HepG2 (cell line): ENCODE measurements around the gene ECPAS. TPM values are rescaled to one million over a fixed set of nuclear protein-coding genes. Genes with fewer than 3 reads are reported as not detected.

Experiments
- AGO1 ChIP-seq: fragments of 200-400 bp; formaldehyde crosslinking; IDR thresholded peaks from 2 replicates; pipeline ENCODE4 v1.6.1; 2017; ENCODE audit warnings: mild to moderate bottlenecking, low read depth, low read length, moderate library complexity; ENCODE audit not compliant: poor library complexity, severe bottlenecking
- AGO2 ChIP-seq: fragments of 200-400 bp; formaldehyde crosslinking; optimal IDR thresholded peaks from 2 replicates; pipeline ENCODE3; 2017; ENCODE audit warnings: mild to moderate bottlenecking, low read depth, low read length, moderate library complexity
- ATF7-NPFF ChIP-seq: sonication (generic); formaldehyde crosslinking; IDR thresholded peaks from 2 replicates; pipeline ENCODE4 v1.8.1; 2023; ENCODE audit warnings: mild to moderate bottlenecking, low read depth, missing genetic modification reagents, moderate library complexity
- CBX5 ChIP-seq: sonication (generic); formaldehyde crosslinking; IDR thresholded peaks from 2 replicates; pipeline ENCODE4 v1.4.0; 2020; ENCODE audit warnings: missing genetic modification reagents, borderline replicate concordance
- HNRNPK ChIP-seq: fragments of 200-400 bp; formaldehyde crosslinking; IDR thresholded peaks from 2 replicates; pipeline ENCODE4 v1.6.1; 2018; ENCODE audit warnings: low read length, low read depth, moderate library complexity, mild to moderate bottlenecking; ENCODE audit not compliant: poor library complexity, severe bottlenecking
- KAT8 ChIP-seq: IDR thresholded peaks from 2 replicates; pipeline ENCODE4 v1.6.1; 2016; ENCODE audit warnings: missing genetic modification reagents, missing compliant biosample characterization
- KDM1A ChIP-seq: IDR thresholded peaks from 2 replicates; pipeline ENCODE4 v1.6.1; 2016; ENCODE audit warnings: missing compliant biosample characterization
- KMT2B ChIP-seq: IDR thresholded peaks from 2 replicates; pipeline ENCODE4 v1.6.1; 2016; ENCODE audit warnings: missing genetic modification reagents, missing compliant biosample characterization
- NRL ChIP-seq: sonication (generic); formaldehyde crosslinking; IDR thresholded peaks from 2 replicates; pipeline ENCODE4 v1.5.0; 2020; ENCODE audit warnings: missing genetic modification reagents, mild to moderate bottlenecking, moderate library complexity, borderline replicate concordance
- RBFOX2 ChIP-seq: fragments of 200-400 bp; formaldehyde crosslinking; IDR thresholded peaks from 2 replicates; pipeline ENCODE4 v1.6.1; 2017; ENCODE audit warnings: low read depth, mild to moderate bottlenecking, low read length
- RBM39 ChIP-seq: fragments of 200-400 bp; formaldehyde crosslinking; IDR thresholded peaks from one replicate; pipeline ENCODE4 v1.6.1; 2018; ENCODE audit warnings: antibody characterized with exemption, mild to moderate bottlenecking, low read depth, low read length; ENCODE audit not compliant: poor library complexity, severe bottlenecking
- RORA ChIP-seq: sonication (generic); formaldehyde crosslinking; IDR thresholded peaks from 2 replicates; pipeline ENCODE4 v1.5.0; 2020; ENCODE audit warnings: mild to moderate bottlenecking, missing genetic modification reagents, moderate library complexity
- SP140L ChIP-seq: sonication (generic); formaldehyde crosslinking; IDR thresholded peaks from 2 replicates; pipeline ENCODE4 v1.4.0; 2020; ENCODE audit warnings: missing genetic modification reagents, borderline replicate concordance
- ZNF331 ChIP-seq: sonication (generic); formaldehyde crosslinking; IDR thresholded peaks from 2 replicates; pipeline ENCODE4 v1.4.0; 2020; ENCODE audit warnings: missing genetic modification reagents
- ZNF354B ChIP-seq: sonication (generic); formaldehyde crosslinking; IDR thresholded peaks from 2 replicates; pipeline ENCODE4 v1.8.0; 2022; ENCODE audit warnings: mild to moderate bottlenecking, missing genetic modification reagents
- ZNF383 ChIP-seq: sonication (generic); formaldehyde crosslinking; IDR thresholded peaks from 2 replicates; pipeline ENCODE4 v1.4.0; 2020; ENCODE audit warnings: missing genetic modification reagents, mild to moderate bottlenecking, borderline replicate concordance
- ZNF44 ChIP-seq: sonication (generic); formaldehyde crosslinking; IDR thresholded peaks from 2 replicates; pipeline ENCODE4 v1.5.1; 2020; ENCODE audit warnings: mild to moderate bottlenecking, missing genetic modification reagents
- ZNF446 ChIP-seq: sonication (generic); formaldehyde crosslinking; IDR thresholded peaks from 2 replicates; pipeline ENCODE4 v1.5.0; 2020; ENCODE audit warnings: mild to moderate bottlenecking, missing genetic modification reagents
- ZNF484 ChIP-seq: sonication (generic); formaldehyde crosslinking; IDR thresholded peaks from 2 replicates; pipeline ENCODE4 v1.5.1; 2020; ENCODE audit warnings: mild to moderate bottlenecking, low read depth, missing genetic modification reagents, borderline replicate concordance
- ZSCAN12 ChIP-seq: sonication (generic); formaldehyde crosslinking; IDR thresholded peaks from 2 replicates; pipeline ENCODE4 v1.9.0; 2021; ENCODE audit warnings: mild to moderate bottlenecking, missing genetic modification reagents
- ZSCAN20 ChIP-seq: sonication (generic); formaldehyde crosslinking; IDR thresholded peaks from 2 replicates; pipeline ENCODE4 v1.4.0; 2020; ENCODE audit warnings: missing genetic modification reagents, mild to moderate bottlenecking, borderline replicate concordance
- polyA plus RNA-seq, 8 experiments: library from polyadenylated mRNA; depleted of rRNA in 3 of 8; stranded (reverse) in 7 of 8; unstranded in 1 of 8; fragments of >200 nt; fragmentation: Illumina TruSeq in 4 of 8; extraction: Trizol in 4 of 8; gene quantifications; 2 replicates each; pipeline versions ENCODE4 v1.2.1 to v1.2.3, GENCODE V29; 2011 to 2016; ENCODE audit warnings: low read depth in 4 of 8, missing spikeins in 1 of 8, mixed read lengths in 1 of 8; ENCODE audit not compliant: insufficient read depth in 1 of 8
- total RNA-seq, 5 experiments: library from RNA; depleted of rRNA; stranded (reverse); fragments of >200 nt; fragmentation: Illumina TruSeq; extraction: Trizol; gene quantifications; 2 replicates each; pipeline ENCODE4 v1.2.3, GENCODE V29; 2016; ENCODE audit warnings: low read depth in 1 of 5
- TF ChIP-seq, protein P1 (sequence below): sonication (generic); formaldehyde crosslinking; IDR thresholded peaks from 2 replicates; pipeline ENCODE4 v1.8.1; 2023; ENCODE audit warnings: mild to moderate bottlenecking, moderate library complexity, missing genetic modification reagents
- TF ChIP-seq, protein P2 (sequence below): sonication (generic); formaldehyde crosslinking; IDR thresholded peaks from 2 replicates; pipeline ENCODE4 v1.4.0; 2020; ENCODE audit warnings: missing genetic modification reagents

The ECPAS gene
- total and polyA plus RNA-seq, 2 of the 13 experiments (the other 11 are each of a cell fraction or from before 2014, with no cell fraction given) = 35.3 to 58.0 TPM

DNA sequence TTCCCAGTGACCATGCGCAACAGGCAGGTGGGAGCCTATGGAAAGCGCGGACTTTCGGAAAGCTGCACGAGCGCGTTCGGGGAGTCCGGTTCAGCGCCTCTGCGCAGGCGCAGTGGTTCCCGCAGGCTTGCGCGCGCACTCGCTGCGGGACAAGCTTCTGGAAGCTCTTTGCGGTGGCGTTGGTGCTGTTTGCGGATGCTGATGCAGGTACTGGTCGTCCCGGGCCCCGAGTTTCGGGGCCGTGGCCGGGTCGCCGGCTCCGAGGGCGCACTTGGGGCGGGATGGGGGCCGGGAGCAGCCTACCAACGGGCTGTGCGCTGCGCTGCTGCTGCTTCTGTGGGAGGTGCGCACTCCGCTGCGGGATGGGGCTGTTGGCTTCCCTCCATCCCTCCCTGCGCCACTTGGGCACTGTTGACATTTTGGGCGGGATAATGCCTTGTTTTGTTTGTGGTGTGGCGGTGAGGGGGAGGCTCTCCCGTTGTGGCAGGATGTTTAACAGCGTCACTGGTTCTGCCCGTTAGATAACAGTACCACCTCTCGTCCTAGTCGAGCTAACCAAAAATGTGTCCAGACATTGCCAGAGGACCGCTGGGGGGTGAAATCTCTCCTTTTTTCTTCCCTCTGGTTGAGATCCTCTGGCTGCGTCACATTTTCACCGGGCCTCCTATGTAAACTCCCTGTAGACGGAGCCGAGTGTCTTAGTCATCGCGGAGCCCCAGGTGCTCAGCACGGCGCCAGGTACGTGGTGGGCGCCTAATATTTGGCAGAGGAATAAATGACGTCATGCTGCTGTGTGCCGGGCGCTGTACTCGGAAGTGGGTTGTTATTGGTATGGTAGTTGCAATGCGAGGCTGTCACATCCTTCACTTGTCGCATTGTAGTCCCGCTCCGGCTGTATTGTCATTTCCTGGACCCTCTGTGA lies 41.1 kb upstream of the ECPAS start, which contains the start of gene ZNF483 (continued):
- TF ChIP-seq CBX5 (CRISPR knock-in tag) = no peak
- TF ChIP-seq ZNF383 (CRISPR knock-in tag) = no peak
- TF ChIP-seq, protein P1, sequence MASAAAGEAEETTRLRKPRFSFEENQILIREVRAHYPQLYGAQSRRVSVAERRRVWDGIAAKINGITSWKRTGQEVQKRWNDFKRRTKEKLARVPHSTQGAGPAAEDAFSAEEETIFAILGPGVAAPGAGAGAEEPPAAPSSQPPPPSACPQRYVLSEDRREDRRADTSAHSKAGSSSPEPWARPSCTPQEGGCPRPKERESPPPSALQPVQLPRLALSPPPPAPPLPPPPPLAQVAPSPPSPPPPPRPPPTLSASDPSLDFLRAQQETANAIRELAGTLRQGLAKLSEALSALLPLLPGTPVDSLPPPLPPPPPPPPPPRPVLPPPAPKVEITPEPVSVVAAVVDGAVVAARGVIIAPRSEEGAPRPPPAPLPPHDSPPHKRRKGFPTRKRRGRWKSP (CRISPR knock-in tag) = peak; percentile 99
- TF ChIP-seq ZNF484 (CRISPR knock-in tag) = 0 out of 2 replicates have a peak, but pooled peaks have one; percentile 43
- 0 out of 2 replicates have a peak, but pooled peaks have one; percentile 30 for TF ChIP-seq ATF7-NPFF
- no peak for TF ChIP-seq ZNF331
- TF ChIP-seq, protein P2, sequence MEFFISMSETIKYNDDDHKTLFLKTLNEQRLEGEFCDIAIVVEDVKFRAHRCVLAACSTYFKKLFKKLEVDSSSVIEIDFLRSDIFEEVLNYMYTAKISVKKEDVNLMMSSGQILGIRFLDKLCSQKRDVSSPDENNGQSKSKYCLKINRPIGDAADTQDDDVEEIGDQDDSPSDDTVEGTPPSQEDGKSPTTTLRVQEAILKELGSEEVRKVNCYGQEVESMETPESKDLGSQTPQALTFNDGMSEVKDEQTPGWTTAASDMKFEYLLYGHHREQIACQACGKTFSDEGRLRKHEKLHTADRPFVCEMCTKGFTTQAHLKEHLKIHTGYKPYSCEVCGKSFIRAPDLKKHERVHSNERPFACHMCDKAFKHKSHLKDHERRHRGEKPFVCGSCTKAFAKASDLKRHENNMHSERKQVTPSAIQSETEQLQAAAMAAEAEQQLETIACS = peak; percentile 77
- TF ChIP-seq KMT2B (CRISPR knock-in tag) = peak; percentile 56; the same call in 1 of the 2 replicates
- TF ChIP-seq AGO1 = peak; percentile 52
- peak; percentile 51 for TF ChIP-seq RBM39
- no peak for TF ChIP-seq SP140L (CRISPR knock-in tag)
- peak; percentile 84; the same call in 1 of the 2 replicates for TF ChIP-seq ZNF354B (CRISPR knock-in tag)
- TF ChIP-seq KDM1A (CRISPR knock-in tag) = no peak
- no peak for TF ChIP-seq ZNF446
- no peak for TF ChIP-seq RORA
- 0 out of 2 replicates have a peak, but pooled peaks have one; percentile 47 for TF ChIP-seq ZSCAN12 (CRISPR knock-in tag)
- TF ChIP-seq ZNF44 (CRISPR knock-in tag) = 0 out of 2 replicates have a peak, but pooled peaks have one; percentile 28
- peak; percentile 78 for TF ChIP-seq RBFOX2
- TF ChIP-seq AGO2 = no peak
- no peak; the same call in 1 of the 2 replicates for TF ChIP-seq ZSCAN20 (CRISPR knock-in tag)
- TF ChIP-seq KAT8 = peak; percentile 55; the same call in 1 of the 2 replicates
- TF ChIP-seq NRL = 0 out of 2 replicates have a peak, but pooled peaks have one; percentile 28
- TF ChIP-seq HNRNPK = no peak
